GM19025 (cell line): ENCODE results near the gene HES5.
"Not testable (repeated sequence)": the region's sequence is repeated elsewhere in the genome, so short reads cannot be mapped to it uniquely, and the experiment has no call there.

Experiments used
- ATAC-seq: cut with Tn5 transposase; IDR thresholded peaks from one replicate; pipeline ENCODE4 v1.9.1; 2021; ENCODE audit warnings: mild to moderate bottlenecking, low read depth, moderate library complexity; ENCODE audit not compliant: unreplicated experiment

The HES5 gene

GRCh38 chr1:2549367-2550029 lies 19.4 kb upstream of the HES5 start:
- ATAC-seq: not testable (repeated sequence)

- peak; percentile 7 for ATAC-seq
These were observed 18.1 kb upstream of the HES5 start for GRCh38 chr1:2548068-2548589.

DNA sequence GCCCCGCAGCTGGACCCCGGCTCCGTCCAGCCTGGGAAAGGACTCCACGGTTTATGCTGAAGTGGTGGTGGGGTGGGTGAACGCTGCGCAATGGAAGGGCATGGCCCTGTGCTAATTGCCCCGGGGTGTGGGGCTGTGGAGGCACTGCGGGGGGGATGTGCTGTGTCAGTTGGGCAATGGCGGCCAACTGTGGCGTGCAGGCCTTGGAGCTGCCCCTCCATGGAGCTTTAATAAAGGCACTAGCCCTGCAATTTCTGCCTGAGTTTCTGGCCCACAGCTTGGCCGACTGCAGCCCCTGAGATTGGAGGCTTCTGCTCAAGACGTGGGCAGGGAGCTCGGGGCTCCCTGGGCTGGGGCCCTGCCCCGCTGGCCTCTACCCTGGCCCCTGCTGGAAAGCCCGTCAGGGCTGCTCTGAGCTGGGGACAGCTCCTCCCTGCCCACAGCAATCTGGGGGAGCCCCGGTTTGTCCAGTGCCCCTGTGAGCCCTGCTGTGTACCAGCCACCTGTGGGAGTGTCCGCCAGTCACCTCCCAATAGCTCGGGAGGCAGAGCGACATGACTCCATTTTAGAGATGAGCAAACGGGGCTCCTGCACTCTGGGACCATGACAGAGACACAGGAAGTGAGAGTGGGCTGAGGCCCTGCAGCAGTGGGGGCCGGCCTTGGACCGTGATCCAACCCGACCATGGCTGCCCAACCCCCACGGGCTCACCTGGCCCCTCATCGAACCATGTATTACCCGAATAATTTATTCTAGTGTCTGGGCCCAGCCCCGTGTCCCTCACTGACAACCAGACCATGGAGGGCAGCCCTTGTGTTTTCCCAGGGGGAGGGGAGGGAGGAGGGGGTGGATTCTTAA lies 17.4 kb upstream of the HES5 start:
- ATAC-seq: no peak

DNA sequence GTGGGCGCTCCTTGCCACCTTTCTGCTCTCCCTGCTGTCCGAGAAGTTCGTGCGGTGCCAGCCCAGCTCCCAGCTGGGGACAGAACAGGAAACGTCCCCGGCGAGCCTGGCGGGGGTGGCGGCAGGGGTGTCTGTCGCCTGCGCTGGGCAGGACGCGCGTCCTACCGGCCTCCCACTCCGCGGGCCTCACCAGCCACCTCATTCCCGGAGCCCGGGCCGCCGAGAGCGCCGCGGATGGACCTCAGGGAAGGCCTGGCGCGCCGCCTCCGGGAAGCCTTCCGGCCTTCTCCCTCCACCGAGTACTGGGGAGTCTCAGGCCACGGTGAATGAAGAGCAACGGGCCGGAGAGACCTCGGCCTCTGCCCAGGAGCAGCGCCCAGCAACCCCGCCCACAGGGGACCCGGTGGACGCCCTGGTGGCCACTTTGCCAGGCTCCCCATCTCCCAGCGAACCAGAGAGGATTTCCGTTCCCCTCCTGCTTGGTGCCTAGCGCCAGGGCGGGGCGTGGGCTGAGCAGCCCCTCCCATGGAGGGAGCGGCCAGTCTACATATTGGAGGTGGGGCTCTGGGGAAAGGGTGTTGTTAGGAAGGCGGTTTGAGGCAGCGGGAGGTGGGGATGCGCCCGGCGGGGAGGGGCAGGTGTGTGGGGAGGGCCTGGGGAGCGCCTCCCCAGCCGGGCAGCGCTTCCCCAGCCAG lies 16.6 kb upstream of the HES5 start:
- ATAC-seq: peak; percentile 17

DNA sequence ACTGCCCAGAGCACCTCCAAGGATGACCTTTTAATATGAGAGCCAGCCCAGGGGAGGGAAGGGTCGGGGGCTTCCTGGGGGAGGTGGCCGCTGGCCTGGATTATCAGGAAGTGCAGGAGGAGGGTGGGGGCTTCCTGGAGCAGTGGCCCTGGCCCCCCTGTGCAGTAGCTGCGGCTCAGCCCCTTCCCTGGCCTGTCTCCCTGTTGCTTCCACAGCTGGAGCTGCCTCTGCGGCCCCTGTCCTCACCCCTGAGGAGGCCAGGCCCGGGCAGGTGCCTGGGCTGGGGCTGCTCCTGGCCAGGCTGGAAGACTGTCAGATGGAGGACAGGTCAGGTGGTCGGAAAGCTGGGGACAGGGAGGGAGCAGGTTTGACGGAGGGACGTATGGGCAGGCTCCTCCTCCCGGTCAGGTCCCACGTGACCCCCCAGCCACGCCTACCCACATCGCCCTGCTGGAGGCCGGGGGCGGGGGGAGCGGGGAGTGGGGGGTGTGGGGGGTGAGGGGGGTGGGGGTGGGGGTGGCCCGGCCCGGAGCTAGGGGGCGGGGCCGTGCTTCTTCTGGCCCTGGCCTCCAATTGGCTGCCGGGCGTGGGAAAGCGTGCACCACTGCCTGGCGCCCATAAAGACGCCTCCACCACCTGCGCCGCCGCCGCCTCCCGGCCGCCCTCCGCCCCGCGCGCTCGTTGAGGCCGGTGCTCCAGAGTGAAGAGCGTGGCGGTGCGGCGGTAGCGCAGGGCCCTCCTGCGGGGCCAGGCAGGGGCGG lies 15.9 kb upstream of the HES5 start:
- peak; percentile 30 for ATAC-seq

GRCh38 chr1:2544875-2545640 lies 15.0 kb upstream of the HES5 start:
- ATAC-seq: no peak

GRCh38 chr1:2544093-2544874 lies 14.2 kb upstream of the HES5 start:
- no peak for ATAC-seq

DNA sequence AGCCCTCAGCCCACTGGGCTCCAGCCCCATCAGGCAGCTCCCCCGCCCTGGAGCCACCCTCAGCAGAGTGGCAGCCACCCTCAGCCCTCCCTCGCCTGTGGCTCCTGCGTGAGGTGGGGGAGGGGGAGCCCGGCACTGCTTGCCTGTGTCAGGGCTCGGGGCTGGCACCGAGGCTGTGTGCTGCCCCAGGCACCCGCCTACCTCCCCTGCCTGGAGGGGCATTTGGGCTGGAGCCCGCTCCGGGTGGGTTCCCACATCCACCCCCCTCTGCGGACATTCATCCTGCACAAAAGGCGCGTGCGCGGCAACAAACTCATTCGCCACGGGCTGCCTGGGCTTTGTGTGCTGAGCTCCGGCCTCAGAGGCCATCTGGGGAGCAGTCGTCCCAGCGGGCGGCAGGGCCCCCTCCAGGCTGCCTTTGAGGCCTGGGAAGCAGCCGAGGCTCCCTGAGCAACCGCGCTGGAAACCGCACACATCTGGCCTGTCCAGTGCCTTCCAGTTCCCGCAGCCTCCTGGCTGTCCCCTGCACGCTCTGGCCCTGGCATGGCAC lies 13.6 kb upstream of the HES5 start:
- no peak for ATAC-seq

DNA sequence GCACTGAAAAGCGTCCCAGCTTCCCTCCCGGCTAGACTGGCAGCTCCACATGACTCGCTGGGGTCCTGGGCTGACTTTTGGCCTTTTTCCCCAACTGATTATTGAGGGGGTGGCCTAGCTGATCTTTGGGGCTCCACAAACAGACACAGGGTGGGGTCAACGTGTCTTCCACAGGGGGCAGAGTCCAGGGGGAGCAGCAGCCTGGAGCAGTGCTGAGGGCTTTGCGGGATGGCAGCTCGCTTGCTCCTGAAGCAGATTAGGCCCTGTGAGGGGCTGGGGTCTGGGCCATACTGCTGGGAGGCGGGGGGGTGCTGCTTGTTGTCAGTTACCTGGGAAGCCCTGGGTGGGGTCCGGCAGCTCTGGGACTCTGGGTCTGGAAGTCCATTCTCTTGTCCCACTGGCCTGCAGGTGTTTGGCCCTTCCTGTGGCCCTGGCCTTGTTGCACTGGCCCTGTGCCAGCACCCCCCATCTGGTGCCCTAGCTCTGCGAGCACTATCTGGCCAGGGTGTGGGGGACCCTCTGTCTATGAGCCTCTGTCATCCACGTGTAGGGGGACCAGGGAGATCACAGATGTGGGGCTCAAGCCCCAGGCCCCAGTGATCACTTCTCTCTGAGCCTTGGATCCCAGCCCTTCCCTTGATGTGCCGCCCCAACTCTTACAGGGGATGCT lies 12.3 kb upstream of the HES5 start:
- ATAC-seq: no peak

DNA sequence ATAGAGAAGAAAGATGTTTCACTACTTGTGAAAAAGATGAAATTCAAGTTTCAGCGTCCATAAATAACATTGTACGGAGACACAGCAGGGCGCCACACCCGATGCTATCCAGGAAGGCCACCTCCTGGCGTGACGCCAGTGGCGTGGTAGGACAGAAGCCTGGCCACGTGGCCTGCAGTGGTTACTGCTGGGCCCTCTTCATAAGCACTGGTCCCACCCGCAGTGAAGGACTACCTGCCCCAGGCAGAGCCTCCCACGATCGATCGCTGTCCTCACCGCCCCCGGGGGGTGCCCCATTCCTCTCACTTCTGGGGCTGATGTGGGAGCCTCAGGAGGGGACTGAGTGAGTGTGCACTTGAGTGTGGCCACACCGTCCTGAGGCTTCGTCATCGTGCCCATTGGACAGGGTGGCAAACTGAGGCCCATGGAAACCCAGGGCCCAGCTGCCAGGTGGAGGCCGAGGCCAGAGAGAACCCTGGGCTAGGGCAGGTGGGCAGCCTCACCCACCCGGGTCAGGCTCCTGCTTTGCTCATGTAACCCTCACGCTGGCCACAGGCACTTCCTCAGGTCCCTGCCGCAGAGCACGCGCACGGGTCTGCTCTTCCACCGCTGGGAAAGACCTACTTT lies 11.7 kb upstream of the HES5 start:
- no peak for ATAC-seq

- no peak for ATAC-seq
These were observed 10.9 kb upstream of the HES5 start for GRCh38 chr1:2540816-2541492.

DNA sequence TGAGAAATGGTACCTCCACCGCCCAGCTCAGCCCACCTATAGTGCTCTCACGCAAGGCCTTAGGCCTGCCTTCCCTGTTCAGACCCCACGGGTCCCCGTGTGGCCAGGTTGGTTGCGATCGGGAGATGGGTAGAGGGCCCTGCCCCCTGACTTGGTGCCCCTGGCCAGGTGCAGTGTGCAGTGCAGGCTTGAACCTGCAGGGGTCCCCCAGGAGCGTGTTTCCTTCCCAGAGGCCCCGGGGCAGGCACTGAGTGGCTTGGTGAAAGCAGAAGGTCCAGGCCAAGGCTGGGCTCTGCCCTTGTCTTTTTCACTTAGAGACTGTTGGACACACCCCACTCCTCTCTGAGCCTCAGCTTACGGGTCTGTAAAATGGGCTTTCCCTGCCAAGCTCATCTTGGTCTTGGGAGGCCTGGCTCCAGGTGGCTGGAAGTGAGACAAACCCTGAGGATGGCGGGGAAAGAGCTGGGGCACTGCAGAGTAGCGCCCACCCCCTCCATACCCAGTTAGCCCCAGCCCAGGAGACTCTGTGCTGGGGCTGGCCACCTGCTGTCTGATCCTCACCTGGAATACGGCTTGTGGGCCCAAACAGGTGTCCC lies 9.3 kb upstream of the HES5 start:
- no peak for ATAC-seq

- ATAC-seq: no peak
These were observed 8.8 kb upstream of the HES5 start for GRCh38 chr1:2538872-2539271.

GRCh38 chr1:2538376-2538775 lies 8.3 kb upstream of the HES5 start:
- ATAC-seq: no peak

GRCh38 chr1:2537784-2538115 lies 7.7 kb upstream of the HES5 start:
- no peak for ATAC-seq

- ATAC-seq: no peak
These were observed 5.9 kb upstream of the HES5 start for GRCh38 chr1:2535981-2536380.

- ATAC-seq: no peak
These were observed 5.4 kb upstream of the HES5 start for GRCh38 chr1:2535455-2535854.
